Myocyte (in vitro differentiated cells): ENCODE data around the gene INCENP. TPM values are rescaled to one million over a fixed set of nuclear protein-coding genes. Genes with fewer than 3 reads are reported as not detected.
"Not testable (repeated sequence)": the region's sequence is repeated elsewhere in the genome, so short reads cannot be mapped to it uniquely, and the experiment has no call there.

ENCODE experiments used
- DNase-seq: peaks from one replicate; pipeline ENCODE4 v3.0.0-alpha.2; 2012; ENCODE audit warnings: low read depth
- polyA plus RNA-seq: library from polyadenylated mRNA; unstranded; fragments of >200 nt; gene quantifications from one replicate; pipeline ENCODE4 v1.2.1, GENCODE V29; 2012; ENCODE audit warnings: missing spikeins
- total RNA-seq: library from RNA; depleted of rRNA; stranded (reverse); fragments of >200 nt; gene quantifications from 2 replicates; pipeline ENCODE4 v1.2.3, GENCODE V29; 2014

INCENP gene
- 11.6 and 12.3 TPM in 2 replicates for total RNA-seq
- polyA plus RNA-seq = 9.1 TPM

DNA sequence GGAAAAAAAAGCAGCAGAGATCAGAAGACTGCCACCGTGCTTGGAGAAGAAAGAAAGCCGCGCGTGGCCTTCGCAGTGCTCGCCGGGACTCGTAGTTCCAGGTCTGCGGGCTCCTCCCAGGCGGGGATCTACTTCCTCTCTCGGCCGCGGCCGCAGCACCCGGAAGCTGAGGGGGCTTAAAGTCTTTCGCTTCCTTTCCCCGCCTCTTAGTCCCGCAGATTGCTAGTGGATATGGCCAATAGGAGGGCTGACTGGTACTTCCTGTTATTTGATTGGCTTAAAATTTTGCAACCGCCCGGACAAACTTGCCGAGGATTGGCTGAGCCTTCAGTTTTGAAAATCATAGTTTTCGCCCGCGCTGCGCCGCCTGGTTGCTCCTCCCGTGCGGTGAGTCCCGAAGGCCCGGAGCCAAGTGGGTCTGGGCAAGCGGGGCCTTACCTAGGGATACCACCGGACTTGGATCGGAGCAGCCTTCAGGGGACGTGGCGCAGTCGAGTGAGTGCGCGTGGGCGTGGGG lies at the start of gene INCENP:
Gene INCENP, plus strand, starts transcription at position 343 of the 517 bp plus-strand sequence. CDS start 4,151 bp downstream, outside the sequence.
- peak; percentile 100 for DNase-seq

DNA sequence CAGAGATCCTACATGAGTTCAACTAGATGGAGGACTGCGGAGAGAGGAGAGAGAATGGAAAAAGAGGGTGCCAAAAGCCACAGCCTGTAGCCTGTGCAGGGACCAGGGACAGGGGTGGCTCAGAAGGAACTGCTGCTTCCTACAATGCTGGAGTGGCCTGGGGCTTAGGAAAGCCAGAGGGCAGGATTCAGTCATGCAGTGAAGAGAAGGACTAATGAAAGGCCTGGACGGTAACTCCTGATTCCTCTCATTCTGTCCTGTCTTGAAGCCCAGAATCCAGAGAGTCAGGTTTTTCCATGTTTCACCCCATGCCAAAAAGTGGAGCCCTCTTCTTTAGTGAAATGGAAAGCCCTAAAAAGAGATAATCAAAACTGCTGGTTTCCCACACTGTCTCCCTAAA lies 48.4 kb upstream of the INCENP start:
- DNase-seq = no peak

DNA sequence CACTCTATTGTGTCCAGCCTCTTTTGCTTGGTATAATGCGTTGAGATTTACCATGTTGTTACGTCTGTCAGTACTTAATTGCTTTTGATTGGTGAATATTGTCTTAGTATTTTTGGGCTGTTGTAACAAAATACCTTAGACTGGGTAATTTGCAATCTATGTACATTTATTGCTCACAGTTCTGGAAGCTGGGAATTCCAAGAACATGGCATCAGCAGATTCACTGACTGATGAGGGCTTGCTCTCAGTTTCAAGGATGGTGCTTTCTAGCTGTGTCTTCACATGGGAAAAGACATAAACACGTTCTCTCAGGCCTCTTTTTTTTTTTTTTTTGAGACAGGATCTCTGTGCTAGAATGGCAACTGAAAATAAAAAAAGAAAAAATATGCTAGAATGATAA lies 46.7 kb upstream of the INCENP start:
- DNase-seq = no peak

DNA sequence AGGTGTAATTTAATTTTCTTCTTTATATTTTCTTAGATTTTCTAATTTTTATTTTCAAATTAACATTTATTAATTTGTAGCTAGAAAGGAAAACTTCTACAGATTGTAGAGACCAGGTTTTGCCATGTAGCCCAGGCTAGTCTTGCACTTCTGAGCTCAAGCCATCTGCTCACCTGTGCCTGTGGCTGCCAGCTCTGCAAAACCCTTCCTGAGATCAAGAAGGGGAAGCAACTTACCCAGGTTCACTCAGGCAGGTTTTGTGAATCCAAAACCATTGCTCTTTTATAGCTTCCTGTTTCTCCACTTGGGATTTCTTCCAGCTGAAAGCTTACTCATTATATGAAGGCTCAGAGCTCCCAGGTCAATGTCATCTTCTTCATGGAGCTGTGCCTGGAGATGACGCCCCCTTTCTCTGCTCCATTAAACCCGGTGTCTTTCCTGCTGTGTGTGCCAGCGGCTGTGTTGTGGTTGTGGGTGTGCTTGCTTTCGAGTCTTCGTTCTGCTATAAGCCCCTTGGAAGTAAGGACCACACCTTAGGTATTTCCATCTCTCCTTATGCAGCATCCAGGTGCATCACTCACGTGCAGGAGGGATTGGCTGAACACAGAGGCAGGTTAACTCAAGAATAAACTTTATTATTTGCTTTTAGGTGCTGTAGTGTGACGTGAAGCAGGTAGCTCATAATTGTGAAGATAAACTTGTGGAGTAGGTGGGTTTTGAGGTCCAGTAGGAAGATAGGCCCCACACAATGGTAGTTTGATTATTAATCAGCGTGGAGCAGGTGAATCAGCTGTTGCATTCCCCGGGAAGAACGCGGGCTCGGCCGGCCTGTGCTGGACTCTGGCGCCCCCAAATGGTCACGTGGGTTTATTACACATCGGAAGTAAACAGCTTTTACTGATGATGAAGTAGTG lies 42.2 kb upstream of the INCENP start:
- peak; percentile 66 for DNase-seq

DNA sequence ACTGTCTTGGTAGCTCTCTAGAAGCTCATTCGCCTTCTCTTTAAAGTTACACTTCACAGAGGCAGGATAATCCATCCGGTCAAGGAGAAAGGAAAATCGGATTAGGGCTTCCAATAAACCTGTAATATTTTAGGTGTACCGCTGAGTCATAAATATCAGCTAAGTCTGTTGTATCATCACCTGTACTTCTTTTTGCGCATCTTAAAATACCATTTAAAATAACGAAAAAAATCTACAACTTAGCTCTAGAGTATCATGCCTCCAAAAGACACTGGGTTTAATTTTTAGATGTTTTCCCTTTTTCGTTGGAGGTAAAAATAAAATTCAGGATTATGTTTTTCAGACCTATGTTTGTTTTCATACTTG lies 41.5 kb upstream of the INCENP start:
- no peak for DNase-seq

DNA sequence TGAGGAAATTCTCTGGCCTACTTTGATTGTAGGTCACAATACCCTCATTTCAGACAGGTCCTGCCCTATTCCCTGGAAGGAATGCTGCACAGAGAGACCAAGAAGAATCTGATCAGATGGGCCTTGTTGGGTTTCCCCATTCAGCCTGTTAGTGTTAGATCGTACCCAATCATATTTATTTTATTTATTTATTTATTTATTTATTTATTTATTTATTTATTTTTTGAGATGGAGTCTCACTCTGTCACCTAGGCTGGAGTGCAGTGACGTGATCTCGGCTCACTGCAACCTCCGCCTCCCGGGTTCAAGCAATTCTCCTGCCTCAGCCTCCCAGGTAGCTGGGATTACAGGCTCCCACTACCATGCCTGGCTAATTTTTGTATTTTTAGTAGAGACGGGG lies 39.0 kb upstream of the INCENP start:
- not testable (repeated sequence) for DNase-seq

DNA sequence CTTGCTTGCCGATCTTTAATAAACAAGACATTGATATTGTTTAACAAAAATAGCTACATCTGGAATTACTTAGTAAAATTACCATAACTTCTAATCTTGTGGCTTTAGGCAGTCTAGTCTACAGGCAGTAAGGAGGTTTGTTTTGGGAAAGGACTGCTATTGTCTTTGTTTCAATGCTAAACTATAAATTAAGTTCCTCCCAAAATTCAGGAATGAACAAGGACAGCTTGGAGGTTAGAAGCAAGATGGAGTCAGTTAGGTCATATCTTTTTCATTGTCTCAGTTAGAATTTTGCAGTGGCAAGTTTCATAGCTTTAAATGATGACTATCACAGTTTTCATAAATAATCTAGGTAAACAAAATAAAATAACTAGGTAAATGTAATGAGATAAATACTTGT lies 36.1 kb upstream of the INCENP start:
- no peak for DNase-seq

DNA sequence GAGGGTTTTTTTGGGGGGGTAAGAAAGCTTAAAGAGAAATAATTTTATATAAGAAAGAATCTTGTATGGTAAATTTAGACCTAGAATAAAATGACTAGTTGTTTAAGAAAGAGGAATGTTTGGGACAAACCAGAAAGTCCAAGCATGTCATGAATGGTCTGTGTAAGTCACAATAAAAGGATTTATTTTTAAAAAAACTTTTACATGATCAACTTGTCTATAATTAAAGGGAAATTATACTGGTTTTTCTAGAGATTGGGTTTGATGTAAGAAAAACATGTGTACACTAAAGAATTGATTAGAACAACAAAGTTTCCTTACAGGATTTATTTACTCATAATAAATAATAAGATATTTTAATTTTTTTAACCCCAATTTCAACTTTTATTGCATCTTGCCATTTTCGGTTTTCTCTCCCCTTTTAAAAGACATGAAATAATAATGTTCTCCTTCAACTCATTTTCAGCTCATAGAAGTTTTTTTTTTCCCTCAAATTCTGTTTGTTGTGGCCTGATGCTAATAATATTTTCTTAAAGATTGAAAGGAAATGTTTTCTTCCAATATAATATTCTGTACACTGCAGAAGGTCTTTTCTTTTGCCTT lies 35.4 kb upstream of the INCENP start:
- no peak for DNase-seq

DNA sequence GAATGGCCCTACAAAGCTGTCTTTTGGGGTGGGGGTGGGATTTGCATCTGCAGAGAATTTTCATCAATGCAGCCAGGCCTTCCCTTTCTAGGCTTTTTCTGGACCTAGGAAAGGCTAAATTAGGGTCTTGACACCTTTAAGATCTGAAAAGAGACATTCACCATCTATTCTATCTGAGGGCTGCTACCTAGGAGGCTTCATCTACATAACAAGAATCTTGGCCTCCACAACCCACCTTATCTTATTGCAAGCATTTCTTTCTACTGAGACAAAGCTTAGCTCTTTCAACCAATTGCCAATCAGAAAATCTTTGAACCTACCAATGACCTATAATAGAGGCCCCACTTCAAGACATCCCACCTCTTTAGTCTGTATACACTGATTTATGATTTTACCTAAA lies 20.7 kb upstream of the INCENP start:
- DNase-seq = no peak

DNA sequence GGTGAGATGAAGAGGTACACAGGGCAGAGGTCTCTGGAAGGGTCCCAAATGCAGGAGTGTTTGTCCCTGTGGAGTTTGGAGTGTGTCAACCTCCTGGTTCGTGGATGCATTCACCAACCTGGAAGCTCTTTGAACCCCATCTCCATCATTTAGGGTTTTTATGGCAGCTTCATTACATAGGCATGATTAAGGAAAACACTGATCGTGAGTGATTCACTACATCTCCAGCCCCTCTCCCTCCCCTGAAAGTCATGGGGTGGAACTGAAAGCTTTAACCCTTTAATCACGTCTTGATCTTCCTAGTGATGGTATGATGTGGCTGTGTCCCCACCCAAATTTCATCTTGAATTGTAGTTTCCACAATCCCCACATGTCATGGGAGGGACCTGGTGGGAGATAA lies 19.8 kb upstream of the INCENP start:
- DNase-seq = no peak

DNA sequence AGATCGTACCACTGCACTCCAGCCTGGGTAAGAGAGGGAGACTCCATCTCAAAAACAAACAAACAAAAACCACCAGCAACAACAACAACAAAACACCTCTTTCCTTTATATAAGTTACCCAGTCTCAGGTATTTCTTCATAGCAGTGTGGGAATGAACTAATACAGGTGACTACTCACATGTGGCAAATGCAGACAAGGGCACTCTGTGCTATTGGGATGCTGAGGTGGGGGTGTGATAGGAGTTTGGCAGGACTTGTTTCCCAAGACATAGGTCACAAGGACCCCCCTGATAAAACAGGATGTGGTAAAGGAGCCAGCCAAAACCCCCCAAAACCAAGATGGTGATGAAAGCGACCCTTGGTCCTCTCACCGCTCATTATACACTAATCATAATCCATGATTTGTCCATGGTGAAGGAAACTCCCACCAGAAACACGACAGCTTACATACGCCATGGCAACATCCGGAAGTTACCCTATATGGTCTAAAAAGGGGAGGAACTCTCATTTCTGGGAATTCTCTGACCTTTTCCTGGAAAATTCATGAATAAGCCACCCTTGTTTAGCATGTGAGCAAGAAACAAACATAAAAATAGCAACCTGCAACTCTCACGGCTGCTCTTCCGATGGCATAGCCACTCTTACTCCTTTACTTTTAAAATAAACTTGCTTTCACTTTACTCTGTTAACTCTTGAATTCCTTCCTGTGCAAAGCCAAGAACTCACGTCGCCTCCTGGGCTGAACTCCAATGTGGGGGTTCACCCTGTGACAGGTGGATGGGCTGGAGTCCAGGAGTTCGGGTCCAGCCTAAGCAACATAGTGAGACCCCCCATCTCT lies 18.8 kb upstream of the INCENP start:
- DNase-seq = peak; percentile 53

DNA sequence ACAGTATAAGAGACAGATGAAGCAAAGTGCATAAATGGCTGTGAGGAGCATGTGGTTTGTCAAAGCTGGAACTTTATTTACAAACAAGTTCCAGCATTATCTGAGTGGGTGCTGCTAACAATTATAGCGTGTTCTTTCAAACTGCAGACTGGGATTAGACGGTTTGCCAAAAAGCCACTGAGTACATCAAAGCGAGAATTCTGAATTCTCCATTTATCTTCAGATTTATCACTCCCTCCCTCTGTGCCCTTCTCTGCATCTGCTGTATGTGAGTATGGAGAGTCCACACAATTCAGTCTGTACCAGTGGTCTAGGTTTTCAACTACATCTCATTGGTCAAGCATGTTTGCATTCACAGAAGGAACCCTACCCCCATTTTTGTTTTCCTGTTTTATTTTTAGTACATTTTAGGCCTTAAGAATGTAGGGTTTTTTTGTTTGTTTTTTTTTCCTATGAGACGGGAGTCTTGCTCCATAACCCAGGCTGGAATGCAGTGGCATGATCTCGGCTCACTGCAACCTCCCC lies 18.1 kb upstream of the INCENP start:
- peak; percentile 40 for DNase-seq

DNA sequence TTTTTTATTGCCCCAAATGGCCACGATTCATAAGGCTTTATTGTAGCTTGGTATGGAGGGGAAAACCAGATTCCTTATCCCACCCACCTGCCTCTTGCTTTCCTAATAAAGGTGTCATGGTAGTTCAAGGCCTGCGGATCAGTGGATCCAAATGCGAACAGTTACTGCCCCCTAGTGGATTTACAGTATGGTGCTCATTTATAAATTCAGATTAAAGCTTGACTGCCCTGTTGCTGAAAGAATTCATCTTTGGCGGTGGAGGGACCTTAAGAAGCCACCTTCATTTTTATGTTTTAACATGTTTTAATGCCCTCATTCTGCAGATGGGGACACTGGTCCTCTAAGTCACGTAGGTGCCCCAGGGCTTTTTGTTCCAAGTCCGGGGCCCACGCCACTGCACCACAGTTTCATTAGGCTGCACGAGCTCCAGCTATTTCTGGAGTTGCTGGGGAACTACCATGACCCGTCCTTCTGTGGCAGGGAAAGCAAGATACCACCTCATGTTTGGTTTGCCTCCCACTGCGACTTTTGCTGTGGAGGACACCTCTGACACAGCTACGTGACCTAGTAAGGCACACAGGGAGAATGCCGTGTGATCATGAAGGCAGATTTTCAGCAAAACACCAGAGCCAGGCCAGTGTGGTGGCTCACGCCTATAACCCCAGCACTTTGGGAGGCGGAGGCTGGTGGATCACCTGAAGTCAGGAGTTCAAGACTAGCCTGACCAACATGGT lies 15.6 kb upstream of the INCENP start:
- DNase-seq = peak; percentile 80

DNA sequence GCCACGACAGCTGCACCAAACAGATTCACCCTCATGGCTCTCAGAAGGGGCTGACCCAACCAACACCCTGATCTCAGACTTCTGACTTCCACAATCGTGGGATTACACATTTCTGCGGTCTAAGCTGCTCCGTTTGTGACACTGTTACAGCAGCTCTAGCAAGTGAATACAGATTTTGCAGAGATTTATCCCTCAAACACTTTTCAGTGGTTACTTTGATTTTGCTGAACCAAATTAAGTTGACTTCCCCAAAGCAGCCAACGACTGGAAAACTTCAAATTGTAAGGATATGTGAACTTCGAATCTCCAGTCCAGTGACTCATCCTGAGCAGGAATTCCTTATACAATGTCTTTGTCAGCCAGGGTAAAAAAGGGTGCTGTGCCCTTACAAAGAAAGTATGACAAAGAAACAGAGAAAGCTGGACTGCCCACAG lies 14.8 kb upstream of the INCENP start:
- peak; percentile 95 for DNase-seq

DNA sequence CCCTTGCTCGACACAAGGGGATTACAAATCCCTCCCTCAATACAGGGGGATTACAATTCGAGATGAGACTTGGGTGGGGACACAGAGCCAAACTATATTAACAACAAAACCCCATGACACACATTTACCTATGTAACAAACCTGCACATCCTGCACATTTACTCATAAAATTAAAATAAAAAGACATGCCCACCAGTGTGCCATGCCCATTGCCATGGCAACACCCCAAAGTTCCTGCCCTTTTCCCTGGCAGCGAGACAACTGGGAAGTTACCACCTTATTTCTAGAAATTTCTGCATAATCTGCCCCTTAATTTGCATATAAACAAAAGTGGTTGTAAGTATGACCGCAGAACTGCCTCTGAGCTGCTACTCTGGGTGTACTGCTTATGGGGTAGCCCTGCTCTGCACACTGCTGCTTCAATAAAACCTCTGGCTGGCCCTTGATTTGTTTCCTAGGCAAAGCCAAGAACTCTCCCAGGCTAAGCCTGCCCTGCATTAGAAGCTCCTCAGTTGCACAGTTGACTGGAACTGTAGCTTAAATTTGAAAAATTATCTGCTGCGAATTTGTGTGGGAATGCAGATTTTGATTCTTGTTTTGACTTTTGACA lies 8.6 kb upstream of the INCENP start:
- DNase-seq = no peak

DNA sequence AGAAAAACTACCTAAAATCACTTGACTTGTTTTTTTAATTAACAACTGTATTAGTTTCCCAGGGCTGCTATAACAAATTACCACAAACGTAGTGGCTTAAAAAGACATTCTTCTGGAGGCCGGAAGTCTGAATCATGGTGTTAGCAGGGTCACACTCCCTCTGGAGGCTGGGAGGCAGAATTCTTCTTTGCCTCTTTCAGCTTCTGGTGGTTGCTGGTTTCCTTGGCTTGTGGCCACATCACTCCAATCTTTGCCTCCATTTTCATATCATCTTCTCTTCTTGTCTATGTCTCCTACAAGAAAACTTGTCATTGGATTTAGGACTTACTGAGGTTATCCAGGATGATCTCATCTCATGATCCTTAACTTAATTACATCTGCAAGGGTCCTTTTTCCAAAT lies 7.4 kb upstream of the INCENP start:
- no peak for DNase-seq

DNA sequence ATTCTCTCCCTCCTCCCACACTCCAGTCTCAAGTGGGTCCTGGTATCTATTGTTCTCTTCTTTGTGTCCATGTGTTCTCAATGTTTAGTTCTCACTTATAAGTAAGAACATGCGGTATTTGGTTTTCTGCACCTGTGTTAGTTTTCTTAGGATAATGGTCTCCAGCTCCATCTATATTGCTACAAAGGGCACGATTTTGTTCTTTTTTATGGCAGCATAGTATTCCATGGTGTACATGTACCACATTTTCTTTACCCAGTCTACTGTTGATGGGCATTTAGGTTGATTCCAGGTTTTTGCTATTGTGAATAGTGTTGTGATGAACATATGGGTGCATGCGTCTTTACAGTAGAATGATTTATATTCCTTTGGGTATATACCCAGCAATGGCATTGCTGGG lies 4.2 kb upstream of the INCENP start:
- DNase-seq = no peak

DNA sequence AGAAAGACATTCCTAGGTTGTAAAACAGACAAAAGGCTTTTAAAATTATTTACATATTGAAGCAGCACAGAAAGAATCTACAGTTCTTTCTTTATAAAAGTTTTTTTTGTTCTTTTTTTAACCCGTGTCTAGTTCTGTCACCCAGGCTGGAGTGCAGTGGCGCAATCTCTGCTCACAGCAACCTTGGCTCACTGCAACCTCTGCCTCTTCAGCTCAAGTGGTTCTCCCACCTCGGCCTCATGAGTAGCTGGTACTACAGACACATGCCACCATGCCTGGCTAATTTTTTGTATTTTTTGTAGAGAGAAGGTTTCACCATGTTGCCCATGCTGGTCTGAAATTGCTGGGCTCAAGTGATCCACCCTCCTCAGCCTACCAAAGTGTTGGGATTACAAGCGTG lies 3.8 kb upstream of the INCENP start:
- no peak for DNase-seq

DNA sequence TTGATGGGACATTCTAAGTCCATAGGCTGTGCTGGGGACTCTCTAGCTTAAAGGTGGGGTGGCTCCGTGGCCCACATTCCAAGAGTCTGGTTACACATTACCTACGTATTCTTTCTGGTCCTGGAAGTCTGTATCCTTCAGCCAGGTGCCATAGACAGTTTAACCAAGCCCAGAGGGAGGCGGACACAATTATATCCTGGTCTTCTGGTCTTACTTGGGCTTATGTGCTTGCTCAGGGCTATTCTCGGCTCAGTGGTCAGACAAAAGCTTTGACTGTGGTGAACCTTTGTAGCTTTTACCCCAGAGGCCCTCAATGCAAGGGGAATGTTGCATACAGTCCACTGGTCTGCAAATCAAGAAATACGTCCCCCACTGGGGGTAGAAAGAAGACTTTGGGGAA lies 3.4 kb upstream of the INCENP start:
- DNase-seq = peak; percentile 68

DNA sequence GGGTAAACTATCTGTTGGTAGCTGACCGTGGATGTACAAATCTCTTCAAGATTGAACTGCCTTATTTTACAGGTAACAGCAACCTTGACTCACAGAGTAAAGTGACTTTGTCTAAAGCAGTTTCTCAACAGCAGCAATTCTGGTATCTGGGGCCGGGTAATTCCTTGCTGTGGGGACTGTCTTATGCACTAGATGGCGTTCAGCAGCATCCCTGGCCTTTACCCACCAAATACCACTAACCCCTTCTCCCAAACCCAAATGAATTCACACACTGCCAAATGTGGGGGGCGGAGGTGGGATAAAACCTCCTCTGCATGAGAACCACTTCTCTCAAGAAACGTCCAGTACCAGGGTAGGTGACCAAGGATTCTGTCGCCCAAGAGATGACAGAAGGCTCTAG lies 1.7 kb upstream of the INCENP start:
- no peak for DNase-seq
